ENCODE measurements around the gene FBXO21.

The FBXO21 gene

GRCh38 chr12:117141097-117141898 lies 49.0 kb downstream of the FBXO21 start:
- peaks cover 18% of the 10 kb centered on the region for H3K4me1 Mint-ChIP-seq
- H3K4me3 Mint-ChIP-seq, result no peak overlapping the region
- ATAC-seq (no peak), DNase-seq (no peak)
- H3K27me3 Mint-ChIP-seq, result no peaks in the 10 kb centered on the region
- no peaks in the 10 kb centered on the region for H3K9me3 Mint-ChIP-seq
- no peak overlapping the region for H3K27ac Mint-ChIP-seq

GRCh38 chr12:117140397-117141096 lies 49.7 kb downstream of the FBXO21 start:
- Mint-ChIP-seq H3K9me3 (no peaks in the 10 kb centered on the region), H3K27me3 (no peaks in the 10 kb centered on the region), H3K27ac (no peak overlapping the region), H3K4me3 (no peak overlapping the region), H3K4me1 (peaks cover 12% of the 10 kb centered on the region)
- no peak for ATAC-seq
- no peak for DNase-seq

DNA sequence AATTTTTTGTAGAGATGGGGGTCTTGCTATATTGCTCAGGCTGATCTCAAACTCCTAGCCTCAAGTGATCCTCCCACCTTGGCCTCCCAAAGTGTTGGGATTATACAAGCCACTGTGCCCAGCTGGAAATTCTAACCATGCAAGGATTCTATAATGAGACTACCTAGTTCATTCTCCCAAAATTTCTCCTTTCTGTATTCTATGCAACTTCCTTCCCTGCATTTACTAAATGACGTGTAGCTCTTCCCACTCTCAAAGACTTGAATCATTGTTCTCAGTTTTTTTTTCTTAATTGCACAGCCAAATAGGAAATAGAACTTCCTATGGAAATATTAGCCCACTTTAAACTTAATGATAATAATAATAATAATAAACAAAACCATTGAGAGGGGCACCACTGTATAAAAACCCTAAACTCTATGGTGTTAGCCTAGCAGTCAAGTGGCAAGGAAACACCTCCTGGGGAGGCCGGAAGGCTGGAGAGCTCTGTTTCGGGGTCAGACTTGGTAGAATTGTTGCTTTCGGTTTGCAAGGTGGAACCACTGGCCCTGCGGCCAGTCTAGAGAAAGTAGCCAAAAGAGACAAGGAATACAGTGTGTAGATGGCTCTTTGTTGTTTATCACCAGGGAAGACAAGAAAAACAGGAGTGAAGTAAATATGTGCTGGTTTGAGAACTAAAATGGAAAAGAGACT lies 51.1 kb downstream of the FBXO21 start:
- no peak for DNase-seq
- Mint-ChIP-seq H3K4me3 (no peak overlapping the region), H3K4me1 (peaks cover 21% of the 10 kb centered on the region), H3K27ac (peak overlapping the region in 1 of 2 donors; percentile 61), H3K27me3 (no peaks in the 10 kb centered on the region), H3K9me3 (no peaks in the 10 kb centered on the region)
- no peak for ATAC-seq

GRCh38 chr12:117134721-117135120 lies 55.5 kb downstream of the FBXO21 start:
- no peaks in the 10 kb centered on the region for H3K27me3 Mint-ChIP-seq
- peaks cover 18% of the 10 kb centered on the region for H3K4me1 Mint-ChIP-seq
- no peak for DNase-seq
- ATAC-seq, result no peak
- H3K27ac Mint-ChIP-seq, result peak overlapping the region in 1 of 2 donors; percentile 76
- no peaks in the 10 kb centered on the region for H3K9me3 Mint-ChIP-seq
- no peak overlapping the region for H3K4me3 Mint-ChIP-seq

- H3K27me3 Mint-ChIP-seq, result no peaks in the 10 kb centered on the region
- H3K4me3 Mint-ChIP-seq, result peak overlapping the region; percentile 24 to 47
- H3K4me1 Mint-ChIP-seq, result peaks cover 18% of the 10 kb centered on the region
- DNase-seq (peak; percentile 39 to 71), ATAC-seq (peak; percentile 92)
- peak overlapping the region in 1 of 2 donors; percentile 37 for H3K27ac Mint-ChIP-seq
- H3K9me3 Mint-ChIP-seq, result no peaks in the 10 kb centered on the region
Measured at GRCh38 chr12:117134059-117134458, 56.2 kb downstream of the FBXO21 start.

- Mint-ChIP-seq H3K27me3 (no peaks in the 10 kb centered on the region), H3K27ac (no peak overlapping the region), H3K4me3 (no peak overlapping the region), H3K4me1 (peaks cover 19% of the 10 kb centered on the region), H3K9me3 (peaks cover 10 to 11% of the 10 kb centered on the region in 2 donors)
- DNase-seq (no peak), ATAC-seq (no peak)
Measured at GRCh38 chr12:117130801-117131200, 59.5 kb downstream of the FBXO21 start.

DNA sequence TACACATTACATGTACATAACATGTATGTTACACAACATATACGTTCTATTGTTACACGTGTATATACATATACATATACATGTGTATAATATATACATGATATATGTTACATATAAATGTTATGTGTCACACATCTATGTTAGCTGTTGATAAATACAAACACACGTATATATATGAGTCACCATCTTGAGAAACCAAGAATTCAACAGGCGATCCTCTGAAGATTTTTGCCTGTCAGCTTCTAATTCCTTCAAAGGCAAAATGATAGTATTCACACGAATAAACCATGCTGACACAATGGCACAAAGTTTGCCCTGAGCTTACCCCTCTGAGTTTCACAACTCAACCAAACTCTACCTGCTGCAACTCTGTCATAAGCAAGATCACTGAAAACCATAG lies 60.9 kb downstream of the FBXO21 start:
- peaks cover 25% of the 10 kb centered on the region for H3K4me1 Mint-ChIP-seq
- H3K9me3 Mint-ChIP-seq, result peaks cover 10 to 11% of the 10 kb centered on the region in 2 donors
- no peak for ATAC-seq
- H3K27ac Mint-ChIP-seq, result no peak overlapping the region
- H3K4me3 Mint-ChIP-seq, result no peak overlapping the region
- DNase-seq, result no peak
- H3K27me3 Mint-ChIP-seq, result no peaks in the 10 kb centered on the region

GRCh38 chr12:117127933-117128823 lies 62.1 kb downstream of the FBXO21 start:
- no peak overlapping the region for H3K4me3 Mint-ChIP-seq
- no peak for ATAC-seq
- peaks cover 10 to 11% of the 10 kb centered on the region in 2 donors for H3K9me3 Mint-ChIP-seq
- no peak for DNase-seq
- H3K4me1 Mint-ChIP-seq, result peaks cover 14% of the 10 kb centered on the region
- H3K27me3 Mint-ChIP-seq, result no peaks in the 10 kb centered on the region
- no peak overlapping the region for H3K27ac Mint-ChIP-seq

DNA sequence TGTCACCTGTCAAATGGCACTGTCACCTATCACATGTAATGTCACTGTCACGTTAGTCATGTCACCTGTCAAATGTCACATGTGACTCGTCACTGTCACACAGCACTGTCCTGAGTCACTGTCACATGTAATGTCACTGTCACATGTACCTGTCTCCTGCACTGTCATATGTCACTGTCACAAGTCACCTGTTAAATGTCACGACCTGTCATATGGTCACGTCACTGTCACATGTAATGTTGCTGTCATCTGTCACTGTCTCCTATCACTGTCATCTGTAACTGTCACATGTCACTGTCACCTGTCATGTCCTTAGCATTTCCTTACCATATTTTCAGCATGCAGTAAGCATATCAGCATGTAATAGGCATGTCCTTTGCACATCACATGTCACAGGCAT lies 63.9 kb downstream of the FBXO21 start:
- no peaks in the 10 kb centered on the region for H3K27me3 Mint-ChIP-seq
- peaks cover 10 to 11% of the 10 kb centered on the region in 2 donors for H3K9me3 Mint-ChIP-seq
- H3K4me1 Mint-ChIP-seq, result peaks cover 14% of the 10 kb centered on the region

GRCh38 chr12:117125767-117126166 lies 64.5 kb downstream of the FBXO21 start:
- peaks cover 10 to 11% of the 10 kb centered on the region in 2 donors for H3K9me3 Mint-ChIP-seq
- H3K27me3 Mint-ChIP-seq, result no peaks in the 10 kb centered on the region
- DNase-seq (no peak), ATAC-seq (no peak)
- H3K27ac Mint-ChIP-seq, result no peak overlapping the region
- peaks cover 14% of the 10 kb centered on the region for H3K4me1 Mint-ChIP-seq
- no peak overlapping the region for H3K4me3 Mint-ChIP-seq

More for the DNA sequence above, 63.9 kb downstream of the FBXO21 start:
- Mint-ChIP-seq H3K27ac (no peak overlapping the region), H3K4me3 (no peak overlapping the region)
- DNase-seq, result no peak
- ATAC-seq, result no peak

- Mint-ChIP-seq H3K4me1 (peaks cover 14% of the 10 kb centered on the region), H3K27ac (no peak overlapping the region), H3K9me3 (peaks cover 10 to 11% of the 10 kb centered on the region in 2 donors), H3K4me3 (no peak overlapping the region), H3K27me3 (no peaks in the 10 kb centered on the region)
- no peak for ATAC-seq
- DNase-seq, result no peak
Measured at GRCh38 chr12:117125272-117125613, 65.0 kb downstream of the FBXO21 start.

DNA sequence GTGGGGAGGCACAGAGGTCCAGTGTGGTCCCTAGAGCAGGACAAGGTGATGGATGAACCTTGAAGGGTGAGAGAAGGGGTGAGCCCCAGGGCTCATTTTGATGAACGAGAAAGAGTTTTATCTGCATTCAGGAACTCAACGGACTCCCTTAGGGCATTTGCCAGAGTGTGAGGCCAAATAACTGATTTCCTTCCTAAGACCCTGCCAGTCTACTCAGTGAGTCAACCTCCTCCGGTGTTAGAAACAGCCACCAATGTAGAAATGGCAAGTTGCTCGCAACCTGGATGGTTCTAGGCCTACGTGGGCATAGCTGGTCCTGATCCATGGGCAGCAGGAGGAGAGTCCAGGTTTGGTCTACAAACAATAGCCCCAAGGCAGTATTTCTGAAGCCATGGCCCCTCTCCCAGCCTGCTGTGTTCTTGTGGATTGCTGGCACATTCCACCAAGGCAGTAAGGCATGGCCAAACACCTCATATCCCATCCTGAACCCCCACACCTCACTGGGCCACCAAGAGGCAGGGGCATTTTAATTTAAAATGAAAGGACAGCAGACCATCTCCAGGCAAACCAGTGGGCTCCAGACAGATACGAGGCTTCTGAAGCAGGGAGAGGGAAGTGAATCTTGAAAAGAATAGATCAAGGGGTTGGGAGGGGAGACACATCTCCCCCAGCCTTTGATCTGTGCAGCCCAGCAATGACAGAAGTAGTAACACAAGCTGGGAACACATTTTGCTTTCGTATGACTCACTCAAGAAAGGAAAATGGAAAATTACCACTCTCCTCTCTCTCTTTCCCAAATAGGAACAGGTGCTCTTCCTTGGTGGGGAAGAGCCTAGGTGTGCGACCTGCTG lies 65.6 kb downstream of the FBXO21 start:
- no peak overlapping the region for H3K4me3 Mint-ChIP-seq
- peaks cover 10 to 11% of the 10 kb centered on the region in 2 donors for H3K9me3 Mint-ChIP-seq
- no peak overlapping the region for H3K27ac Mint-ChIP-seq
- peaks cover 14% of the 10 kb centered on the region for H3K4me1 Mint-ChIP-seq
- H3K27me3 Mint-ChIP-seq, result no peaks in the 10 kb centered on the region
- DNase-seq (no peak), ATAC-seq (no peak)

GRCh38 chr12:117121441-117121840 lies 68.8 kb downstream of the FBXO21 start:
- no peaks in the 10 kb centered on the region for H3K9me3 Mint-ChIP-seq
- no peak overlapping the region for H3K4me3 Mint-ChIP-seq
- no peak overlapping the region for H3K27ac Mint-ChIP-seq
- peaks cover 14% of the 10 kb centered on the region for H3K4me1 Mint-ChIP-seq
- DNase-seq (no peak), ATAC-seq (no peak)
- H3K27me3 Mint-ChIP-seq, result no peaks in the 10 kb centered on the region

GRCh38 chr12:117120787-117121186 lies 69.5 kb downstream of the FBXO21 start:
- no peak overlapping the region for H3K4me3 Mint-ChIP-seq
- ATAC-seq, result no peak
- no peak for DNase-seq
- no peaks in the 10 kb centered on the region for H3K27me3 Mint-ChIP-seq
- peaks cover 14% of the 10 kb centered on the region for H3K4me1 Mint-ChIP-seq
- peak overlapping the region in 1 of 2 donors; percentile 61 for H3K27ac Mint-ChIP-seq
- H3K9me3 Mint-ChIP-seq, result no peaks in the 10 kb centered on the region

Measured in stimulated activated naive CD8-positive, alpha-beta T cell treated with anti-CD3 and anti-CD28 coated beads, Interleukin-15, amount 100 ng/mL, for 72 hours (primary cell).